ENCODE data around the gene TMEM204.

DNA sequence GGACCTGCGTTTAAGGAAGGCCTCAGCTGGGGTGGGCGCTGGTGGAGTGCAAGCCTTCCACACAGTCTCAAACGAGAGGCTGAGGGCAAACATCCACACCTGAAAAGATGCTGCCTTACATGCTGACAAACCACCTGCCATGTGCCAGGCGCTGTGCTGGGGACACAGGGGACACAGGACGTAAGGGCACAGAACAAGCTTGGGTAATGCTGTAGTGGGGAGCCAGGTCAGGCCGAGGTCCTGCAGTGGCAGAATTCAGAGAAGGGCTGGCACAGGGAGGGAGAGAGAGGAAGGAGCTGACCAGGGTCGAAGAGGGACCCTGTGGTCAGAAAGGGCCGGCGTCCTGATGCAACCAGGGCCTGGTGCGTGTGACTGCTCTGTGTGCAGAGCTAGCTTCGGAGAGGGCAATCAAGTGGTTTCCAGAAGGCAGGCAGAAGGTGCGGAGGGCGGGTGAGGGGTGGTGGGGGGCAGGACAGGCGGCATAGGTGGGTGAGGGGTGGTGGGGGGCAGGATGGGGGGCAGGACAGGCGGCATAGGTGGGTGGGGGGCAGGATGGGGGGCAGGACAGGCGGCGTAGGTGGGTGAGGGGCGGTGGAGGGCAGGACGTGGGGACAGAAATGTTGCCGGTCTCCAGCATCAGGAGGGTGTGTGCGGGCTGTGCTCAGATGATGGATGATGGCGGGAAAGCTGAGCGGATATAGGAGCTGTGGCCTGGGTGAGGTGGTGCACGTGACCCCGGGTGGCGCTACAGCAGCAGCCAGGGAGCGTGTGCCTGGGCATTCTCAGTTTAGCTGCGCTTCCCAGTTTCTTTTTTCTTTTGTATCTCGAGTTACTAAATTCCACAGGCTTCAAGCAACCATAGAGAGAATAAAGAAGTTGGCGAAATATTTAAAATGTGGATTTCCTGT lies 21.6 kb upstream of the TMEM204 start:
- TF ChIP-seq POLR2A (IDR thresholded peaks at IDR 0.05) (no peak), EP300 (IDR thresholded peaks at IDR 0.05) (no peak)
- TF ChIP-seq, protein P1, sequence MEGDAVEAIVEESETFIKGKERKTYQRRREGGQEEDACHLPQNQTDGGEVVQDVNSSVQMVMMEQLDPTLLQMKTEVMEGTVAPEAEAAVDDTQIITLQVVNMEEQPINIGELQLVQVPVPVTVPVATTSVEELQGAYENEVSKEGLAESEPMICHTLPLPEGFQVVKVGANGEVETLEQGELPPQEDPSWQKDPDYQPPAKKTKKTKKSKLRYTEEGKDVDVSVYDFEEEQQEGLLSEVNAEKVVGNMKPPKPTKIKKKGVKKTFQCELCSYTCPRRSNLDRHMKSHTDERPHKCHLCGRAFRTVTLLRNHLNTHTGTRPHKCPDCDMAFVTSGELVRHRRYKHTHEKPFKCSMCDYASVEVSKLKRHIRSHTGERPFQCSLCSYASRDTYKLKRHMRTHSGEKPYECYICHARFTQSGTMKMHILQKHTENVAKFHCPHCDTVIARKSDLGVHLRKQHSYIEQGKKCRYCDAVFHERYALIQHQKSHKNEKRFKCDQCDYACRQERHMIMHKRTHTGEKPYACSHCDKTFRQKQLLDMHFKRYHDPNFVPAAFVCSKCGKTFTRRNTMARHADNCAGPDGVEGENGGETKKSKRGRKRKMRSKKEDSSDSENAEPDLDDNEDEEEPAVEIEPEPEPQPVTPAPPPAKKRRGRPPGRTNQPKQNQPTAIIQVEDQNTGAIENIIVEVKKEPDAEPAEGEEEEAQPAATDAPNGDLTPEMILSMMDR (IDR thresholded peaks at IDR 0.05): no peak
